Measurements from ENCODE around the gene C17orf67. TPM values are rescaled to one million over a fixed set of nuclear protein-coding genes. Genes with fewer than 3 reads are reported as not detected.

The C17orf67 gene
- total and polyA plus RNA-seq, 2 of the 13 experiments (the other 11 are each of a cell fraction or from before 2014, with no cell fraction given) = 0.41 to 0.86 TPM

- BruUV-seq (replicated peaks) = no TSS peak
- no peak for ATAC-seq
- no peaks in the 10 kb centered on the region for H3K36me3 ChIP-seq (replicated peaks in 1 of 2; ENCODE audit: control insufficient read depth in 1 of 2, insufficient read depth in 2 of 2, low read length in 2 of 2)
- H3K4me3 ChIP-seq (replicated peaks in 1 of 3; ENCODE audit: insufficient read depth in 1 of 3, low read depth in 2 of 3, low read length in 3 of 3) = no peak overlapping the region
- 0 out of 2 replicates have a peak, but pooled peaks cover 6% of the 10 kb centered on the region for H3K4me1 ChIP-seq (ENCODE audit: insufficient read depth, low read length)
- no peaks in the 10 kb centered on the region for H3K9me3 ChIP-seq (ENCODE audit: low read length)
- intact Hi-C loops (cut with micrococcal nuclease; ENCODE audit: unreplicated experiment) = no loop called here
- no peak overlapping the region for H2AFZ ChIP-seq (ENCODE audit: low read length)
- no peak for DNase-seq (ENCODE audit: low spot score)
- H3K79me2 ChIP-seq (ENCODE audit: insufficient read depth, low read length) = no peaks in the 10 kb centered on the region
- 76% methylated on average over 7 of the region's 7 CpGs for WGBS (ENCODE audit: low lambda C conversion rate)
- FAIRE-seq = no peak
- no peak overlapping the region for H3K4me2 ChIP-seq (ENCODE audit: low read depth, low read length)
- TF ChIP-seq ADNP (CRISPR knock-in tag; IDR thresholded peaks at IDR 0.05) (no peak), PHB2 (IDR thresholded peaks at IDR 0.05; ENCODE audit: partially characterized antibody) (no peak), ZNF772 (CRISPR knock-in tag; IDR thresholded peaks at IDR 0.05) (no peak), ARHGAP35 (CRISPR knock-in tag; IDR thresholded peaks at IDR 0.05; ENCODE audit: borderline replicate concordance) (no peak), ZNF546 (CRISPR knock-in tag; conservative IDR thresholded peaks at IDR 0.05) (no peak), AFF4 (CRISPR knock-in tag; IDR thresholded peaks at IDR 0.05) (no peak), ZNF432 (CRISPR knock-in tag; IDR thresholded peaks at IDR 0.05; ENCODE audit: borderline replicate concordance) (no peak), CBX5 (CRISPR knock-in tag; IDR thresholded peaks at IDR 0.05; ENCODE audit: borderline replicate concordance) (no peak), ZNF143 (CRISPR knock-in tag; IDR thresholded peaks at IDR 0.05) (no peak), ZNF766 (CRISPR knock-in tag; IDR thresholded peaks at IDR 0.05; ENCODE audit: borderline replicate concordance) (no peak), HINFP (CRISPR knock-in tag; IDR thresholded peaks at IDR 0.05; ENCODE audit: low read depth) (no peak), SAFB2 (CRISPR knock-in tag; IDR thresholded peaks at IDR 0.05; ENCODE audit: borderline replicate concordance, low read depth) (no peak), CBX1 (IDR thresholded peaks at IDR 0.05; ENCODE audit: low read depth) (no peak), ZNF720 (CRISPR knock-in tag; IDR thresholded peaks at IDR 0.05) (no peak), POGZ (CRISPR knock-in tag; IDR thresholded peaks at IDR 0.05) (no peak), THAP8 (CRISPR knock-in tag; IDR thresholded peaks at IDR 0.05; ENCODE audit: borderline replicate concordance) (no peak), PPARG (CRISPR knock-in tag; conservative IDR thresholded peaks at IDR 0.05) (no peak), ETS1 (CRISPR knock-in tag; IDR thresholded peaks at IDR 0.05) (no peak), PITX1 (CRISPR knock-in tag; IDR thresholded peaks at IDR 0.05) (no peak), ZNF776 (CRISPR knock-in tag; IDR thresholded peaks at IDR 0.05) (no peak)
- H3K9ac ChIP-seq (ENCODE audit: insufficient read depth, low read depth, low read length) = no peak overlapping the region
- POLR2A ChIA-PET = no interaction called here
- in situ Hi-C loops (cut with HindIII; ENCODE audit: extremely low pct_ligation_motif_present, low pct_unique_long_range_greater_than_20kb) = no loop called here
- H4K20me1 ChIP-seq (ENCODE audit: insufficient read depth, low read length) = no peaks in the 10 kb centered on the region
- CTCF ChIA-PET (ENCODE audit: low intra/inter-chr PET ratio, low total read pairs) = no interaction called here
- H3K27me3 ChIP-seq (ENCODE audit: control insufficient read depth in 1 of 2, insufficient read depth in 2 of 2, low read length in 2 of 2) = peaks cover 0 to 7% of the 10 kb centered on the region in 2 experiments; a peak in 2 of 5 replicates
- H3K27ac ChIP-seq (ENCODE audit: extremely low read length, insufficient read depth, low read length) = no peak overlapping the region
Measured at GRCh38 chr17:56879280-56879679, 45.6 kb upstream of the C17orf67 start.
